Stimulated activated CD4-positive, alpha-beta T cell treated with anti-CD3 and anti-CD28 coated beads, Interleukin-12 subunit alpha, Interleukin-12 subunit beta, amount 100 ng/mL, for 24 hours (primary cell): Measurements from ENCODE around the gene TXK.

Experiments used
- DNase-seq, 2 experiments: peaks; one replicate each; pipeline ENCODE4 v3.0.0-alpha.2; 2020; ENCODE audit warnings: low read depth in 2 of 2

Gene TXK

DNA sequence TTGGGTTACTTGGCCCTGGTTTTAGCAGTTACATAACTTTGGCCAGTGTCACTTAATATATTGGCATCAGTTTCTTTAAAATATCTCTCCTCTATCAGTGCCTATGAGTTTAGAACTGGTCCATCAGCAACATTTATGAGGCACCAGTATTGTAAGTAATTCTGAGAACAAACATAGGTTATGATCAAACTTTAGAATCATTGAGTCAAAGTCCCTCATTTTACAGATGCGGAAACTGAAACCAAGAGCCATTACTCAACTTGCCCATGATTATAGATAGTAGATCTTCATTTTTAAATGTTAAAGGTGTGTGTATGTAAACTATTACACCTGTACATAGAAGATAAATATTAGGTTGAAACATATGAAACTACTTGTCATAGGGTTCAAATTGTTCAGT lies 113.0 kb downstream of the TXK start:
- no peak for DNase-seq

GRCh38 chr4:48018112-48018511 lies 115.9 kb downstream of the TXK start:
- no peak for DNase-seq

- DNase-seq: peak; percentile 27 to 49
Observed at GRCh38 chr4:48017108-48017571, 116.9 kb downstream of the TXK start.
